ENCODE data around the gene SLC16A7.
"Not testable (repeated sequence)": the region's sequence is repeated elsewhere in the genome, so short reads cannot be mapped to it uniquely, and the experiment has no call there.

The SLC16A7 gene

GRCh38 chr12:59595883-59596540, at the start of gene SLC16A7:
Gene SLC16A7 (plus strand): TSS chr12:59596029. CDS start chr12:59704802, 108,773 bp downstream.
- DNase-seq, result peak; percentile 94

GRCh38 chr12:59548930-59549329, 46.9 kb upstream of the SLC16A7 start:
- peak; percentile 7 for DNase-seq

GRCh38 chr12:59559696-59560095, 36.1 kb upstream of the SLC16A7 start:
- DNase-seq, result no peak

GRCh38 chr12:59570145-59570544, 25.7 kb upstream of the SLC16A7 start:
- DNase-seq, result no peak

GRCh38 chr12:59574406-59574805, 21.4 kb upstream of the SLC16A7 start:
- DNase-seq, result no peak

GRCh38 chr12:59575826-59576225, 20.0 kb upstream of the SLC16A7 start:
- DNase-seq, result no peak

GRCh38 chr12:59578254-59578653, 17.6 kb upstream of the SLC16A7 start:
- peak; percentile 19 for DNase-seq

- DNase-seq, result no peak
These were observed 16.2 kb upstream of the SLC16A7 start for GRCh38 chr12:59579631-59580030.

- no peak for DNase-seq
These were observed 15.8 kb upstream of the SLC16A7 start for GRCh38 chr12:59580050-59580449.

GRCh38 chr12:59583003-59583712, 12.7 kb upstream of the SLC16A7 start:
- no peak for DNase-seq

GRCh38 chr12:59587710-59588109, 8.1 kb upstream of the SLC16A7 start:
- no peak for DNase-seq

GRCh38 chr12:59593761-59594160, 2.1 kb upstream of the SLC16A7 start:
- no peak for DNase-seq

- peak; percentile 36 for DNase-seq
These were observed 807 bp upstream of the SLC16A7 start for GRCh38 chr12:59594943-59595500.

GRCh38 chr12:59595565-59595882, 305 bp upstream of the SLC16A7 start:
- DNase-seq, result no peak

GRCh38 chr12:59597385-59597781, 1.6 kb downstream of the SLC16A7 start:
- peak; percentile 81 for DNase-seq

- DNase-seq, result peak; percentile 48
These were observed 4.3 kb downstream of the SLC16A7 start for GRCh38 chr12:59600171-59600570.

GRCh38 chr12:59603754-59604153, 7.9 kb downstream of the SLC16A7 start:
- no peak for DNase-seq

- not testable (repeated sequence) for DNase-seq
These were observed 17.1 kb downstream of the SLC16A7 start for GRCh38 chr12:59612823-59613434.

GRCh38 chr12:59615392-59616165, 19.8 kb downstream of the SLC16A7 start:
- no peak for DNase-seq

GRCh38 chr12:59619461-59620240, 23.8 kb downstream of the SLC16A7 start:
- DNase-seq, result no peak

GRCh38 chr12:59620326-59620725, 24.5 kb downstream of the SLC16A7 start:
- DNase-seq, result peak; percentile 15

Data from hematopoietic multipotent progenitor cell treated with erythropoietin and hydrocortisone succinate and interleukin-3 and kit ligand, for 6 days (in vitro differentiated cells).